Spleen (tissue), 11 donors: ENCODE results near the gene TBC1D20. TPM values are rescaled to one million over a fixed set of nuclear protein-coding genes. Genes with fewer than 3 reads are reported as not detected.

Source experiments
- DNase-seq: peaks from one replicate; pipeline ENCODE4 v3.0.0-alpha.2; 2020
- H3K27ac ChIP-seq, 8 donors: fragments of 200-600 bp; sonication (generic) in 7 of 8; 1 replicate in 4 of 8; 2 replicates in 4 of 8; pipeline versions ENCODE4 v1.5.0 to v1.8.0; 2016 to 2021; ENCODE audit warnings: inconsistent platforms in 4 of 8, mild to moderate bottlenecking in 4 of 8, moderate library complexity in 1 of 8
- H3K27me3 ChIP-seq, 7 donors: fragments of 200-600 bp; sonication (generic) in 6 of 7; replicated peaks in 1 of 7; 1 replicate in 4 of 7; 2 replicates in 3 of 7; pipeline versions ENCODE4 v1.5.0 to v1.8.0; 2016 to 2021; ENCODE audit warnings: inconsistent platforms in 3 of 7, mild to moderate bottlenecking in 1 of 7
- H3K36me3 ChIP-seq, 6 donors: fragments of 200-600 bp; sonication (generic) in 5 of 6; 1 replicate in 4 of 6; 2 replicates in 2 of 6; pipeline versions ENCODE4 v1.5.0 to v1.8.0; 2016 to 2021; ENCODE audit warnings: inconsistent platforms in 2 of 6
- H3K4me1 ChIP-seq, 6 donors: fragments of 200-600 bp; sonication (generic) in 5 of 6; 1 replicate in 3 of 6; 2 replicates in 3 of 6; pipeline versions ENCODE4 v1.5.0 to v1.8.0; 2016 to 2021; ENCODE audit warnings: inconsistent platforms in 3 of 6
- H3K4me3 ChIP-seq, 8 donors: fragments of 200-600 bp; sonication (generic) in 7 of 8; 1 replicate in 4 of 8; 2 replicates in 4 of 8; pipeline versions ENCODE4 v1.5.0 to v1.8.0; 2016 to 2021; ENCODE audit warnings: inconsistent platforms in 4 of 8, mild to moderate bottlenecking in 4 of 8, moderate library complexity in 2 of 8
- H3K9me3 ChIP-seq, 8 donors: fragments of 200-600 bp; sonication (generic) in 7 of 8; 1 replicate in 4 of 8; 2 replicates in 4 of 8; pipeline versions ENCODE4 v1.5.0 to v1.8.0; 2016 to 2021; ENCODE audit warnings: inconsistent platforms in 4 of 8
- POLR2A ChIP-seq, 3 donors: fragments of 450-650 bp; IDR thresholded peaks; one replicate each; pipeline ENCODE4 v1.5.1; 2017; ENCODE audit warnings: antibody characterized with exemption in 3 of 3, mild to moderate bottlenecking in 1 of 3
- POLR2AphosphoS5 ChIP-seq, 3 donors: sonication (generic); formaldehyde crosslinking; IDR thresholded peaks; one replicate each; pipeline ENCODE4 v1.5.1; 2017; ENCODE audit warnings: antibody characterized with exemption in 3 of 3
- WGBS, 5 donors: extraction: QIAGEN DNeasy Blood & Tissue Kit in 3 of 5; methylation state at CpG; one replicate each; pipeline versions ENCODE4 v1.1.5 to v1.1.7; 2013 to 2018; 5-methylcytosine and 5-hydroxymethylcytosine counted together
- intact Hi-C: fragments of 100-400 bp; cut with DNase I; formaldehyde crosslinking; loops from one replicate; pipeline ENCODE4 v1.15.0; 2023; ENCODE audit warnings: low total_unique reads
- polyA plus RNA-seq, 3 donors: library from polyadenylated mRNA; stranded (reverse); fragments of 200-250 nt; gene quantifications; one replicate each; pipeline ENCODE4 v1.2.1, GENCODE V29; 2013
- total RNA-seq, 7 donors: library from RNA; depleted of rRNA in 3 of 7; stranded (reverse); fragments of >200 nt in 3 of 7; fragmentation: NEBNext Ultra II Directional in 4 of 7; extraction: Animal tissue kit (Norgen Biotek cat#: 25700) in 4 of 7; gene quantifications; one replicate each; pipeline versions ENCODE4 v1.1.0 to v1.2.1, GENCODE V29; 2016 to 2021
- TF ChIP-seq, protein P1 (sequence below), 11 experiments: fragments of 200-600 bp in 7 of 11; fragments of 450-650 bp in 4 of 11; sonication (generic) in 4 of 11; IDR thresholded peaks in 8 of 11; conservative IDR thresholded peaks in 3 of 11; 1 replicate in 7 of 11; 2 replicates in 4 of 11; pipeline versions ENCODE4 v1.4.0 to v1.8.0; 2016 to 2021; ENCODE audit warnings: antibody characterized with exemption in 11 of 11, inconsistent platforms in 4 of 11, mild to moderate bottlenecking in 1 of 11
- donor health status: healthy with polysubstance abuse.
- donor health status: DM: no; HTN: no; CAD: no; lungs with moderate emphysema.
- donor health status: DM: no; HTN: no; CAD: no.
- donor health status: Bipolar disorder and iron deficiency.
- donor health status: healthy.
- donor health status: DM: no; HTN: no; CAD: no.
- donor health status: DM: yes; HTN: yes; CAD: no.

TBC1D20 gene
- total and polyA plus RNA-seq, 10 donors = 9.2 to 41.0 (median 32.8) TPM

GRCh38 chr20:428658-429200 is 33.6 kb downstream of the TBC1D20 start:
- H3K27me3 ChIP-seq = no peaks in the 10 kb centered on the region
- no peak overlapping the region for H3K27ac ChIP-seq
- peaks cover 0 to 95% (median 65%) of the 10 kb centered on the region in 6 donors for H3K36me3 ChIP-seq
- no peak overlapping the region for H3K4me3 ChIP-seq
- H3K9me3 ChIP-seq = no peaks in the 10 kb centered on the region
- 87 to 94% (median 89%) methylated on average over 12 to 14 of the region's 14 CpGs for WGBS, 5 donors
- H3K4me1 ChIP-seq = peaks cover 0 to 37% (median 14%) of the 10 kb centered on the region in 6 donors
- no peak for DNase-seq
- intact Hi-C loops = no loop called here
- TF ChIP-seq, protein P1, sequence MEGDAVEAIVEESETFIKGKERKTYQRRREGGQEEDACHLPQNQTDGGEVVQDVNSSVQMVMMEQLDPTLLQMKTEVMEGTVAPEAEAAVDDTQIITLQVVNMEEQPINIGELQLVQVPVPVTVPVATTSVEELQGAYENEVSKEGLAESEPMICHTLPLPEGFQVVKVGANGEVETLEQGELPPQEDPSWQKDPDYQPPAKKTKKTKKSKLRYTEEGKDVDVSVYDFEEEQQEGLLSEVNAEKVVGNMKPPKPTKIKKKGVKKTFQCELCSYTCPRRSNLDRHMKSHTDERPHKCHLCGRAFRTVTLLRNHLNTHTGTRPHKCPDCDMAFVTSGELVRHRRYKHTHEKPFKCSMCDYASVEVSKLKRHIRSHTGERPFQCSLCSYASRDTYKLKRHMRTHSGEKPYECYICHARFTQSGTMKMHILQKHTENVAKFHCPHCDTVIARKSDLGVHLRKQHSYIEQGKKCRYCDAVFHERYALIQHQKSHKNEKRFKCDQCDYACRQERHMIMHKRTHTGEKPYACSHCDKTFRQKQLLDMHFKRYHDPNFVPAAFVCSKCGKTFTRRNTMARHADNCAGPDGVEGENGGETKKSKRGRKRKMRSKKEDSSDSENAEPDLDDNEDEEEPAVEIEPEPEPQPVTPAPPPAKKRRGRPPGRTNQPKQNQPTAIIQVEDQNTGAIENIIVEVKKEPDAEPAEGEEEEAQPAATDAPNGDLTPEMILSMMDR (IDR thresholded peaks at IDR 0.05 in 8 of 11, conservative IDR thresholded peaks at IDR 0.05 in 3 of 11) = no peak
- TF ChIP-seq POLR2AphosphoS5 (IDR thresholded peaks at IDR 0.05) = peak in 2 of 3 donors; percentile 36 to 57

DNA sequence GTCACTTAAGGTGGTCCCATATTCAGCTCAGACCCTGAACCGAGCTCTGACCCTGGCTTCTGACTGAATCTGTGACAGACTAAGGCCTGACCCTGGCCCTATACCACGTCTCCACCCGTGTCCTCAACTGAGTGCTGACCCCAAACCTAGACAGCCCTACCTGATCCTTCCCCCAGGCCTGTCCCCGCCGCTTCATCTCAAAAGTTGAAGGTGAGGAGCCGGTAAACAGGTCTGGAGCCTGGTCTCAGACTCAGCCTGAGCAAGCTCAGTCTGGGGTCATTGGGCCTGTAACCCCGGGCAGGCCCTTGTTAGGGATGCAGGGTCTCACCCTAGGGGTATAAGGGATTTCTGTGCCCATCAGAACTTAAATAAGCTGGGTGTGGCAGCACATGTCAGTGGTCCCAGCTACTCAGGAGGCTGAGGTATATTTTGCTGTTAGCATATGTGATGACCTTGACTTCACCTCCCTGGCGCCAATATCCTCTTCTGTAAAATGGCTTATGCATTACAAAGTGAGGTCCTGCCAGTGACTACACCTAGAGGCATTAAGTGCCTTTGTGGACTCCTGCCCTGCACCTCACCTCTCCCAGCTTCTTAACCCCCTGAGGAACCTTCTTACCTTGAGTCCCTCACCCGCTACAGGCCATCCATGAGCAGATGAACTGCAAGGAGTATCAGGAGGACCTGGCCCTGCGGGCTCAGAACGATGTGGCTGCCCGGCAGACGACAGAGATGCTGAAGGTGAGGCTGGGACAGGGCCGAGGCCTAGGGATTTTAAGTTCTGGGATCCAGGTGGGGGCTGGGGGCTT is 34.3 kb downstream of the TBC1D20 start:
- 93 to 96% (median 93%) methylated on average over 14 of the region's 14 CpGs for WGBS, 5 donors
- intact Hi-C loops = no loop called here
- H3K27ac ChIP-seq = no peak overlapping the region
- no peak for DNase-seq
- TF ChIP-seq POLR2A (IDR thresholded peaks at IDR 0.05) (no peak), POLR2AphosphoS5 (IDR thresholded peaks at IDR 0.05) (no peak)
- TF ChIP-seq, protein P1 (IDR thresholded peaks at IDR 0.05 in 8 of 11, conservative IDR thresholded peaks at IDR 0.05 in 3 of 11) = no peak
- no peaks in the 10 kb centered on the region for H3K27me3 ChIP-seq
- peaks cover 0 to 30% (median 8%) of the 10 kb centered on the region in 6 donors for H3K4me1 ChIP-seq
- no peaks in the 10 kb centered on the region for H3K9me3 ChIP-seq
- no peak overlapping the region for H3K4me3 ChIP-seq
- H3K36me3 ChIP-seq = peaks cover 0 to 98% (median 70%) of the 10 kb centered on the region in 6 donors

GRCh38 chr20:427401-427800 is 34.9 kb downstream of the TBC1D20 start:
- no peak overlapping the region for H3K4me3 ChIP-seq
- 86 to 98% (median 90%) methylated on average over 2 to 4 of the region's 4 CpGs for WGBS, 5 donors
- DNase-seq = no peak
- H3K36me3 ChIP-seq = peaks cover 0 to 98% (median 77%) of the 10 kb centered on the region in 6 donors
- intact Hi-C loops = no loop called here
- no peak overlapping the region for H3K27ac ChIP-seq
- peak in 2 of 3 donors; percentile 31 to 45 for TF ChIP-seq POLR2AphosphoS5 (IDR thresholded peaks at IDR 0.05)
- no peak for TF ChIP-seq POLR2A (IDR thresholded peaks at IDR 0.05)
- H3K27me3 ChIP-seq = no peaks in the 10 kb centered on the region
- H3K4me1 ChIP-seq = peaks cover 0 to 23% (median 8%) of the 10 kb centered on the region in 6 donors
- no peaks in the 10 kb centered on the region for H3K9me3 ChIP-seq

GRCh38 chr20:426566-426965 is 35.8 kb downstream of the TBC1D20 start:
- TF ChIP-seq POLR2A (IDR thresholded peaks at IDR 0.05) (no peak), POLR2AphosphoS5 (IDR thresholded peaks at IDR 0.05) (no peak)
- TF ChIP-seq, protein P1 (IDR thresholded peaks at IDR 0.05 in 8 of 11, conservative IDR thresholded peaks at IDR 0.05 in 3 of 11) = no peak
- Histone ChIP-seq H3K9me3 (no peaks in the 10 kb centered on the region), H3K36me3 (peaks cover 0 to 98% (median 78%) of the 10 kb centered on the region in 6 donors), H3K27ac (no peak overlapping the region), H3K27me3 (no peaks in the 10 kb centered on the region), H3K4me1 (peaks cover 0 to 16% (median 8%) of the 10 kb centered on the region in 6 donors), H3K4me3 (no peak overlapping the region)
- DNase-seq = no peak
- 92 to 98% (median 98%) methylated on average over 2 of the region's 2 CpGs for WGBS, 5 donors
- intact Hi-C loops = no loop called here
